GM21526 (cell line): Measurements from ENCODE around the gene HDDC3.

Experiments
- ATAC-seq: cut with Tn5 transposase; IDR thresholded peaks from one replicate; pipeline ENCODE4 v1.9.1; 2021; ENCODE audit warnings: moderate library complexity; ENCODE audit not compliant: unreplicated experiment, low FRiP score

Gene HDDC3

GRCh38 chr15:90881181-90881977 lies 51.0 kb downstream of the HDDC3 start:
- ATAC-seq: no peak

- ATAC-seq: no peak
Measured at GRCh38 chr15:90880381-90881145, 51.8 kb downstream of the HDDC3 start.
